ENCODE results near the gene CD19. TPM values are rescaled to one million over a fixed set of nuclear protein-coding genes. Genes with fewer than 3 reads are reported as not detected.

CD19 gene
- polyA plus RNA-seq, 1 experiment: not detected

- no peak for DNase-seq (ENCODE audit: low read depth, low spot score)
- no peak overlapping the region for H3K27ac ChIP-seq (ENCODE audit: low read depth, low read length)
- H3K27me3 ChIP-seq (ENCODE audit: control insufficient read depth, insufficient read depth, low read length): no peaks in the 10 kb centered on the region
- H3K4me3 ChIP-seq (ENCODE audit: low read depth, low read length): no peak overlapping the region
- POLR2A ChIA-PET: interaction anchor here (0.7 kb wide), 1 partner anchor 33 kb away, joined by 3 read pairs; no protein-coding TSS in a partner anchor
- H3K9me3 ChIP-seq (ENCODE audit: control insufficient read depth, insufficient read depth, low read length): peaks cover 7% of the 10 kb centered on the region
- CTCF ChIA-PET: no interaction called here
- TF ChIP-seq CTCF (IDR thresholded peaks at IDR 0.05; ENCODE audit: low read depth, low read length): no peak
Measured at GRCh38 chr16:28980929-28981328, 49.2 kb downstream of the CD19 start.

GRCh38 chr16:28981517-28981916 lies 49.7 kb downstream of the CD19 start:
- CTCF ChIA-PET: no interaction called here
- TF ChIP-seq CTCF (IDR thresholded peaks at IDR 0.05; ENCODE audit: low read depth, low read length): peak; percentile 66
- no peak overlapping the region for H3K4me3 ChIP-seq (ENCODE audit: low read depth, low read length)
- peaks cover 12% of the 10 kb centered on the region for H3K9me3 ChIP-seq (ENCODE audit: control insufficient read depth, insufficient read depth, low read length)
- no peak for DNase-seq (ENCODE audit: low read depth, low spot score)
- POLR2A ChIA-PET: no interaction called here
- H3K27me3 ChIP-seq (ENCODE audit: control insufficient read depth, insufficient read depth, low read length): no peaks in the 10 kb centered on the region
- no peak overlapping the region for H3K27ac ChIP-seq (ENCODE audit: low read depth, low read length)

- Histone ChIP-seq H3K9me3 (ENCODE audit: control insufficient read depth, insufficient read depth, low read length) (peaks cover 21% of the 10 kb centered on the region), H3K4me3 (ENCODE audit: low read depth, low read length) (no peak overlapping the region), H3K27me3 (ENCODE audit: control insufficient read depth, insufficient read depth, low read length) (no peaks in the 10 kb centered on the region), H3K27ac (ENCODE audit: low read depth, low read length) (no peak overlapping the region)
- ChIA-PET POLR2A (interaction anchor here (0.6 kb wide), 1 partner anchor 9 kb away, joined by 3 read pairs; no protein-coding TSS in a partner anchor), CTCF (interaction anchor here (0.5 kb wide), 1 partner anchor 789 kb away, joined by 4 read pairs; no protein-coding TSS in a partner anchor)
- DNase-seq (ENCODE audit: low read depth, low spot score): no peak
- TF ChIP-seq CTCF (IDR thresholded peaks at IDR 0.05; ENCODE audit: low read depth, low read length): no peak
Measured at GRCh38 chr16:28982418-28982817, 50.6 kb downstream of the CD19 start.

- ChIA-PET CTCF (interaction anchor here (0.5 kb wide), 1 partner anchor 788 kb away, joined by 4 read pairs; no protein-coding TSS in a partner anchor), POLR2A (no interaction called here)
- Histone ChIP-seq H3K9me3 (ENCODE audit: control insufficient read depth, insufficient read depth, low read length) (peaks cover 21% of the 10 kb centered on the region), H3K4me3 (ENCODE audit: low read depth, low read length) (no peak overlapping the region), H3K27me3 (ENCODE audit: control insufficient read depth, insufficient read depth, low read length) (no peaks in the 10 kb centered on the region), H3K27ac (ENCODE audit: low read depth, low read length) (no peak overlapping the region)
- TF ChIP-seq CTCF (IDR thresholded peaks at IDR 0.05; ENCODE audit: low read depth, low read length): no peak
- no peak for DNase-seq (ENCODE audit: low read depth, low spot score)
Measured at GRCh38 chr16:28982949-28983348, 51.2 kb downstream of the CD19 start.

- no peak overlapping the region for H3K27ac ChIP-seq (ENCODE audit: low read depth, low read length)
- TF ChIP-seq CTCF (IDR thresholded peaks at IDR 0.05; ENCODE audit: low read depth, low read length): no peak
- peaks cover 21% of the 10 kb centered on the region for H3K9me3 ChIP-seq (ENCODE audit: control insufficient read depth, insufficient read depth, low read length)
- CTCF ChIA-PET: no interaction called here
- H3K27me3 ChIP-seq (ENCODE audit: control insufficient read depth, insufficient read depth, low read length): no peaks in the 10 kb centered on the region
- POLR2A ChIA-PET: no interaction called here
- DNase-seq (ENCODE audit: low read depth, low spot score): no peak
- H3K4me3 ChIP-seq (ENCODE audit: low read depth, low read length): no peak overlapping the region
Measured at GRCh38 chr16:28983644-28984043, 51.9 kb downstream of the CD19 start.

Data from AG04450 (cell line).